ENCODE data around the gene FADS2.

GRCh38 chr11:61893981-61894380 is 65.9 kb downstream of the FADS2 start:
- no peak for TF ChIP-seq CTCF (IDR thresholded peaks at IDR 0.05; ENCODE audit: low read depth, low read length, poor library complexity, severe bottlenecking)
- TF ChIP-seq EZH2phosphoT487 (IDR thresholded peaks at IDR 0.05; ENCODE audit: borderline replicate concordance, low read length), result no peak
